ENCODE results near the gene PRR5L. TPM values are rescaled to one million over a fixed set of nuclear protein-coding genes. Genes with fewer than 3 reads are reported as not detected.
"Not testable (repeated sequence)": the region's sequence is repeated elsewhere in the genome, so short reads cannot be mapped to it uniquely, and the experiment has no call there.

Gene PRR5L
- total and polyA plus RNA-seq, 3 experiments from 2014 or later: 28.4 to 43.0 (median 32.5) TPM

DNA sequence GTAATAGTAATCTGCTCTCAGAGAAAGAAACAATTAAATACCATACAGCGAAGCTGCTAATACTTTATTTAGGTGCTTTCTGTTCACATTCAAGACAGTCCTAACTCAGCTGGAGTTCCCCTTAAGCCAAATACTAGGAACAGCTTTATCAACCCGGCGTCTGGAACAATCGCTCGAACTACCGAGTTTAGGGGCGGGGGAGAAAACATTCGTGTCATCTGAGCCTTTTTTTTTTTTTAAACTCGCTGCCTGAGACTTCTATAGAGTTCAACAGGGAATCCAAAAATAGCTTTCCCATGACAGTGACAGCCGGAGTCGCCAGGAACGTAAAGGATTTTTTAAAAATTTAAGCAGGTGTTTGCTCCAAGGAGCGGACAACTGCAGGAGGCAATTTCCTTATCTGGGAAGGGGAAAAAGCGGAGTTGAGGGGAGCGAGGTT lies 213.1 kb downstream of the PRR5L start:
- Histone ChIP-seq H3K4me3 (ENCODE audit: low read length) (peak overlapping the region; percentile 83), H3K27ac (ENCODE audit: low read depth, low read length) (peak overlapping the region; percentile 82), H3K9me3 (ENCODE audit: low read length) (no peaks in the 10 kb centered on the region), H3K36me3 (ENCODE audit: insufficient read depth, low read length) (no peaks in the 10 kb centered on the region), H3K4me1 (ENCODE audit: insufficient read depth, low read length) (peaks cover 26% of the 10 kb centered on the region), H3K27me3 (ENCODE audit: insufficient read depth, low read length, poor library complexity, severe bottlenecking) (no peaks in the 10 kb centered on the region)
- ChIA-PET POLR2A (interaction anchor here (0.7 kb wide), 2 partner anchors 130 to 742 kb away, joined by 3 to 6 read pairs; no protein-coding TSS in a partner anchor), CTCF (interaction anchor here (1.7 to 3.5 kb wide), 3 partner anchors 10 to 157 kb away, joined by 5 to 27 read pairs (median 18); no protein-coding TSS in a partner anchor)
- Mint-ChIP-seq H3K27me3 (peaks cover 1 to 8% of the 10 kb centered on the region in 2 donors), H3K9me3 (peaks cover 0 to 2% (median 0%) of the 10 kb centered on the region in 5 donors), H3K36me3 (peaks cover 0 to 27% (median 0%) of the 10 kb centered on the region in 3 donors), H3K4me1 (peaks cover 36 to 51% (median 43%) of the 10 kb centered on the region in 3 donors), H3K4me3 (peak overlapping the region; percentile 95 to 99 (median 98)), H3K27ac (peak overlapping the region; percentile 88 to 98 (median 94))
- peak in 3 of 5 donors; percentile 17 to 20 (median 19) for DNase-seq

DNA sequence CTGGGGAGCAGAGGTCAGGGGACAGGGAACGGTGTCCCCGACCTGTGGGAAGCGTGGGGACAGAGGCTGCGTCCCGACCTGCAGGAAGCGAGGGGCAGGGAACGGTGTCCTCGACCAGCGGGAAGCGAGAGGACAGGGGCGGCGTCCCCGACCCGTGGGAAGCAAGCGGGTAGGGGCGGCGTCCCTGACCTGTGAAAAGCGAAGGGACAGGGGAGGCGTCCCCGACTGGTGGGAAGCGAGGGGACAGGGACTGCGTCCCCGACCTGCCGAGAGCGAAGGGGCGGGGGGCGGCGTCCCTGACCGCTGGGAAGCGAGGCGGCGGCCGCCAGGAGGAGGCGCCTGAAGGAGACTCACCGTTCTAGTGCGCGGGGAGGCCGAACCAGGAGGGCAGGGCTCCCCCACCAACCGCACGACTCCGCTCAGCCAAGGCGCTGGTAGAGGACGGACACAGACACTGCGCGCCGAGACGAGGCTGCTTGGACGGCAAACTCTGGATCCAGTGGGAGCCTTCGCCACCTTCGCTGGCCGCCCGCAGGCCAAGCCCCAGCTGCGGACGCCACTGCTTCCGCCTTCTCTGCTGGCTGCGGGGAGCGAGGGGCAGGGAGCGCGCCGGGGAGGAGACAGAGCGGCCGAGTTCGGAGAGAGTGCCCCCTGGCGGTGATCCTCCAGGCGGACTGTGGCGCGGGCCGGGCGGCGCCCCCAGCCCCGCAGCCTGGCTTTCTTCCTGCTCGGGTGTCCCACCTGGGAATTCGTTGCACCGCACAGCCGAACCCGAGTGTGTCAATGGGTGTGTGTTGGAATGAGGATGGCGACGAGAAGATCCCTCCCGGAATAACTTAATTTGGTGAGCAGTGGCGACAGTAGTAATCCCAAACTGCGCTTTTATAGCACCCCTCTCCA lies 213.9 kb downstream of the PRR5L start, which contains the start of gene TRAF6:
TRAF6 (minus strand) TSS at position 579 of the 900 bp plus-strand sequence. CDS start 8,757 bp downstream, outside the sequence.
- H3K4me1 ChIP-seq (ENCODE audit: insufficient read depth, low read length): peaks cover 26% of the 10 kb centered on the region
- H3K27me3 ChIP-seq (ENCODE audit: insufficient read depth, low read length, poor library complexity, severe bottlenecking): no peaks in the 10 kb centered on the region
- ChIA-PET POLR2A (interaction anchor here (0.7 kb wide), 2 partner anchors 130 to 743 kb away, joined by 3 to 6 read pairs; no protein-coding TSS in a partner anchor), CTCF (interaction anchor here (0.6 to 3.5 kb wide), 15 partner anchors 9 to 237 kb away, joined by 3 to 27 read pairs (median 4); partner anchors contain the start of gene COMMD9)
- H3K9me3 ChIP-seq (ENCODE audit: low read length): no peaks in the 10 kb centered on the region
- H3K27ac Mint-ChIP-seq: peak within 1 kb of the TSS; percentile 88 to 98 (median 94)
- peak within 1 kb of the TSS; percentile 95 to 99 (median 98) for H3K4me3 Mint-ChIP-seq
- H3K27ac ChIP-seq (ENCODE audit: low read depth, low read length): peak within 1 kb of the TSS; percentile 82
- H3K36me3 Mint-ChIP-seq: peaks cover 0 to 20% (median 0%) of the 10 kb centered on the region in 3 donors
- H3K4me3 ChIP-seq (ENCODE audit: low read length): peak within 1 kb of the TSS; percentile 83
- peak; percentile 84 to 90 (median 85) for DNase-seq
- peaks cover 1 to 10% of the 10 kb centered on the region in 2 donors for H3K27me3 Mint-ChIP-seq
- no peaks in the 10 kb centered on the region for H3K36me3 ChIP-seq (ENCODE audit: insufficient read depth, low read length)
- H3K9me3 Mint-ChIP-seq: peaks cover 0 to 2% (median 0%) of the 10 kb centered on the region in 5 donors
- H3K4me1 Mint-ChIP-seq: peaks cover 31 to 44% (median 37%) of the 10 kb centered on the region in 3 donors

DNA sequence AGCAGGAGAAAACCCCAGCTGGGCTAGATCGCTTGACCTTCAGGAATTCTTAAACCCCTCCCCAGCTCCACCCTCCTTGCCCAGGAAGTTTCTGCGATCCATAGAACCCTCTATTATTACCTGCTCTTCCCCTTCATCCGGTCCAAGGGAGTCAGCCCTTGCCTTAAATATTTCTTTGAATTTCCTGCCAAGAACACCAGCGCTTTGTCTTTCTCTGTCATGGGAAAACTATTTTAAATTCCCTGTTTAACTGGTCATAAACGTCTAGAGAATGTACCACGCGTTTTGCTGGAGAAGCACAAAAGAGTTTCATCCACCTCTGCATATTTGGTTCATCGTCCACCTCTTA lies 214.5 kb downstream of the PRR5L start:
- CTCF ChIA-PET: interaction anchor here (0.6 to 3.5 kb wide), 13 partner anchors 10 to 236 kb away, joined by 3 to 27 read pairs (median 4); partner anchors contain the start of gene COMMD9
- Mint-ChIP-seq H3K36me3 (peaks cover 0 to 19% (median 0%) of the 10 kb centered on the region in 3 donors), H3K4me1 (peaks cover 26 to 37% (median 32%) of the 10 kb centered on the region in 3 donors), H3K4me3 (peak overlapping the region; percentile 95 to 99 (median 98)), H3K27ac (peak overlapping the region; percentile 47 to 98 (median 94)), H3K9me3 (peaks cover 0 to 2% (median 0%) of the 10 kb centered on the region in 5 donors), H3K27me3 (peaks cover 4 to 17% of the 10 kb centered on the region in 2 donors)
- POLR2A ChIA-PET: no interaction called here
- no peaks in the 10 kb centered on the region for H3K27me3 ChIP-seq (ENCODE audit: insufficient read depth, low read length, poor library complexity, severe bottlenecking)
- H3K4me1 ChIP-seq (ENCODE audit: insufficient read depth, low read length): peaks cover 25% of the 10 kb centered on the region
- H3K36me3 ChIP-seq (ENCODE audit: insufficient read depth, low read length): no peaks in the 10 kb centered on the region
- peak overlapping the region; percentile 82 for H3K27ac ChIP-seq (ENCODE audit: low read depth, low read length)
- peak overlapping the region; percentile 83 for H3K4me3 ChIP-seq (ENCODE audit: low read length)
- DNase-seq: no peak
- H3K9me3 ChIP-seq (ENCODE audit: low read length): no peaks in the 10 kb centered on the region

GRCh38 chr11:36511062-36511461 lies 215.0 kb downstream of the PRR5L start:
- POLR2A ChIA-PET; H3K36me3 ChIP-seq (ENCODE audit: insufficient read depth, low read length); H3K9me3 ChIP-seq (ENCODE audit: low read length); H3K27me3 ChIP-seq (ENCODE audit: insufficient read depth, low read length, poor library complexity, severe bottlenecking); H3K4me3 ChIP-seq (ENCODE audit: low read length); H3K9me3 Mint-ChIP-seq; DNase-seq; H3K27ac ChIP-seq (ENCODE audit: low read depth, low read length): not testable (repeated sequence)
- CTCF ChIA-PET: interaction anchor here (0.9 to 3.5 kb wide), 11 partner anchors 9 to 236 kb away, joined by 3 to 27 read pairs (median 5); partner anchors contain the start of gene COMMD9
- H3K4me1 Mint-ChIP-seq: peaks cover 21 to 32% (median 27%) of the 10 kb centered on the region in 3 donors
- H3K36me3 Mint-ChIP-seq: peaks cover 0 to 17% (median 0%) of the 10 kb centered on the region in 3 donors
- H3K4me3 Mint-ChIP-seq: peak overlapping the region; percentile 95 to 99 (median 98)
- peak overlapping the region in 7 of 8 donors; percentile 21 to 97 (median 91) for H3K27ac Mint-ChIP-seq
- H3K4me1 ChIP-seq (ENCODE audit: insufficient read depth, low read length): peaks cover 20% of the 10 kb centered on the region
- H3K27me3 Mint-ChIP-seq: peaks cover 4 to 20% of the 10 kb centered on the region in 2 donors

GRCh38 chr11:36512016-36512415 lies 215.9 kb downstream of the PRR5L start:
- ChIA-PET CTCF (interaction anchor here (1.1 kb wide), 1 partner anchor 159 kb away, joined by 3 read pairs; no protein-coding TSS in a partner anchor), POLR2A (no interaction called here)
- Mint-ChIP-seq H3K36me3 (peaks cover 0 to 13% (median 0%) of the 10 kb centered on the region in 3 donors), H3K4me1 (peaks cover 18 to 25% (median 24%) of the 10 kb centered on the region in 3 donors), H3K9me3 (peaks cover 0 to 2% (median 0%) of the 10 kb centered on the region in 5 donors), H3K4me3 (peak overlapping the region in 2 of 7 donors; percentile 51 to 98), H3K27ac (peak overlapping the region in 1 of 8 donors; percentile 8), H3K27me3 (peaks cover 4 to 24% of the 10 kb centered on the region in 2 donors)
- Histone ChIP-seq H3K27ac (ENCODE audit: low read depth, low read length) (no peak overlapping the region), H3K4me1 (ENCODE audit: insufficient read depth, low read length) (peaks cover 19% of the 10 kb centered on the region), H3K36me3 (ENCODE audit: insufficient read depth, low read length) (no peaks in the 10 kb centered on the region), H3K9me3 (ENCODE audit: low read length) (no peaks in the 10 kb centered on the region), H3K27me3 (ENCODE audit: insufficient read depth, low read length, poor library complexity, severe bottlenecking) (no peaks in the 10 kb centered on the region), H3K4me3 (ENCODE audit: low read length) (no peak overlapping the region)
- DNase-seq: no peak

- peaks cover 0 to 5% (median 0%) of the 10 kb centered on the region in 5 donors for H3K9me3 Mint-ChIP-seq
- Histone ChIP-seq H3K27me3 (ENCODE audit: insufficient read depth, low read length, poor library complexity, severe bottlenecking) (no peaks in the 10 kb centered on the region), H3K4me1 (ENCODE audit: insufficient read depth, low read length) (peaks cover 7% of the 10 kb centered on the region), H3K27ac (ENCODE audit: low read depth, low read length) (no peak overlapping the region), H3K36me3 (ENCODE audit: insufficient read depth, low read length) (no peaks in the 10 kb centered on the region), H3K4me3 (ENCODE audit: low read length) (no peak overlapping the region), H3K9me3 (ENCODE audit: low read length) (no peaks in the 10 kb centered on the region)
- H3K27ac Mint-ChIP-seq: no peak overlapping the region
- H3K36me3 Mint-ChIP-seq: peaks cover 0 to 12% (median 3%) of the 10 kb centered on the region in 3 donors
- POLR2A ChIA-PET: no interaction called here
- peaks cover 9 to 14% (median 12%) of the 10 kb centered on the region in 3 donors for H3K4me1 Mint-ChIP-seq
- peak overlapping the region in 1 of 7 donors; percentile 11 for H3K4me3 Mint-ChIP-seq
- no peak for DNase-seq
- CTCF ChIA-PET: interaction anchor here (1.5 kb wide), 1 partner anchor 21 kb away, joined by 3 read pairs; no protein-coding TSS in a partner anchor
- peaks cover 10 to 30% of the 10 kb centered on the region in 2 donors for H3K27me3 Mint-ChIP-seq
Measured at GRCh38 chr11:36513965-36514364, 217.9 kb downstream of the PRR5L start.

Measured in CD8-positive, alpha-beta memory T cell (primary cell).